ENCODE data around the gene CREB1. TPM values are rescaled to one million over a fixed set of nuclear protein-coding genes. Genes with fewer than 3 reads are reported as not detected.

Gene CREB1
- total and polyA plus RNA-seq, 10 of the 15 experiments (the other 5 are each of a cell fraction or from before 2014, with no cell fraction given), result 13.4 to 76.9 (median 39.5) TPM

DNA sequence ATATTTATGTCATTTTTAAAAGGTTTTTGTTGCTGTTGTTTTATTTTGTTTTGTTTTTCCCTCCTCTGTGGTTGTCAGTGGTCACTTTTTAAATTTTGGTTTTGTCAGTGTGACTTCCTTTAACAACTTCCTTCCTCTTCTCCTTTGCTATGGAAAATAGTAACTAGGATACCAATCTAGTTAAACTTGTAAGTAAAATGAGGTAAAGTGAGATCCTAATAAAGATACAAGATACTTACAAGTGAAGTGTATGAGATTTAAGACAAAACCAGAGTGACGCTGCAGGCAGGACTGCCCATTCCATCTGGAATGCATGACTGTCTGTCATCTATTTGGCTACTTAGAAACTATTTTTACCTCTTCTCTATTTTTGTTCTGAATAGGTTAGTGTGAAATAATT is 30.6 kb upstream of the CREB1 start:
- Histone ChIP-seq H3K4me3 (no peak overlapping the region), H3K79me2 (ENCODE audit: control insufficient read depth, insufficient read depth, low read length) (no peaks in the 10 kb centered on the region), H3K9ac (ENCODE audit: control insufficient read depth, insufficient read depth, low read length) (no peak overlapping the region), H3K4me1 (ENCODE audit: control insufficient read depth, insufficient read depth, low read length) (peaks cover 16% of the 10 kb centered on the region), H3K4me2 (ENCODE audit: control insufficient read depth, insufficient read depth) (no peak overlapping the region), H3K36me3 (ENCODE audit: control insufficient read depth in 2 of 2, insufficient read depth in 2 of 2, low read length in 1 of 2) (no peaks in the 10 kb centered on the region), H4K20me1 (ENCODE audit: control insufficient read depth, insufficient read depth) (no peaks in the 10 kb centered on the region), H3K27ac (ENCODE audit: control insufficient read depth, insufficient read depth) (no peak overlapping the region), H3K27me3 (replicated peaks in 1 of 2; ENCODE audit: control insufficient read depth in 2 of 2, insufficient read depth in 2 of 2, low read length in 1 of 2) (no peaks in the 10 kb centered on the region), H2AFZ (ENCODE audit: control insufficient read depth, low read depth, low read length) (no peak overlapping the region), H3K9me3 (replicated peaks; ENCODE audit: control insufficient read depth, insufficient read depth, low read length) (no peaks in the 10 kb centered on the region)
- TF ChIP-seq SMAD5 (IDR thresholded peaks at IDR 0.05; ENCODE audit: low read depth) (no peak), TCF7 (IDR thresholded peaks at IDR 0.05; ENCODE audit: borderline replicate concordance) (no peak), FOXK2 (IDR thresholded peaks at IDR 0.05) (no peak), MEF2B (IDR thresholded peaks at IDR 0.05; ENCODE audit: partially characterized antibody, poor library complexity, severe bottlenecking) (no peak), CBX3 (IDR thresholded peaks at IDR 0.05; ENCODE audit: borderline replicate concordance, low read depth) (no peak), SMAD1 (IDR thresholded peaks at IDR 0.05; ENCODE audit: low read depth, partially characterized antibody) (no peak), BHLHE40 (IDR thresholded peaks at IDR 0.05; ENCODE audit: borderline replicate concordance in 1 of 2, low read depth in 2 of 2, low read length in 1 of 2) (no peak), NFYA (IDR thresholded peaks at IDR 0.05; ENCODE audit: borderline replicate concordance, low read depth, low read length) (no peak), ATF7 (IDR thresholded peaks at IDR 0.05; ENCODE audit: low read depth) (no peak)
- TF ChIP-seq, protein P1, sequence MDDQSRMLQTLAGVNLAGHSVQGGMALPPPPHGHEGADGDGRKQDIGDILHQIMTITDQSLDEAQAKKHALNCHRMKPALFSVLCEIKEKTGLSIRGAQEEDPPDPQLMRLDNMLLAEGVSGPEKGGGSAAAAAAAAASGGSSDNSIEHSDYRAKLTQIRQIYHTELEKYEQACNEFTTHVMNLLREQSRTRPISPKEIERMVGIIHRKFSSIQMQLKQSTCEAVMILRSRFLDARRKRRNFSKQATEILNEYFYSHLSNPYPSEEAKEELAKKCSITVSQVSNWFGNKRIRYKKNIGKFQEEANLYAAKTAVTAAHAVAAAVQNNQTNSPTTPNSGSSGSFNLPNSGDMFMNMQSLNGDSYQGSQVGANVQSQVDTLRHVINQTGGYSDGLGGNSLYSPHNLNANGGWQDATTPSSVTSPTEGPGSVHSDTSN (IDR thresholded peaks at IDR 0.05; ENCODE audit: insufficient replicate concordance, low read depth, low read length), result no peak
- DNase-seq (ENCODE audit: low read depth, low spot score) (no peak), ATAC-seq (no peak), FAIRE-seq (no peak)
- POLR2A ChIA-PET, result no interaction called here
- 48% methylated on average over 1 of the region's 1 CpG for WGBS (ENCODE audit: insufficient coverage, insufficient replicate concordance, low lambda C conversion rate, missing lambda C conversion rate)
- RAD21 ChIA-PET (ENCODE audit: unreplicated experiment), result no interaction called here
- SMC1A ChIA-PET (ENCODE audit: uncharacterized antibody, unreplicated experiment), result no interaction called here
- intact Hi-C loops (cut with micrococcal nuclease; ENCODE audit: unreplicated experiment), result no loop called here
- in situ Hi-C loops (cut with MboI), result no loop called here
- CTCF ChIA-PET, result no interaction called here
- no TSS peak for BruUV-seq (replicated peaks)
